Testis (tissue), 3 donors: ENCODE results near the gene EPC1. TPM values are rescaled to one million over a fixed set of nuclear protein-coding genes. Genes with fewer than 3 reads are reported as not detected.

ENCODE experiments used
- DNase-seq: peaks from one replicate; pipeline ENCODE4 v3.0.0-alpha.2; 2019
- H3K27ac ChIP-seq, 2 donors: fragments of 200-600 bp; sonication (generic); one replicate each; pipeline ENCODE4 v1.5.1; 2019
- H3K27me3 ChIP-seq: fragments of 200-600 bp; sonication (generic); one replicate; pipeline ENCODE4 v1.5.1; 2019
- H3K36me3 ChIP-seq: fragments of 200-600 bp; sonication (generic); one replicate; pipeline ENCODE4 v1.5.1; 2017; ENCODE audit warnings: low read depth; ENCODE audit errors: missing control alignments
- H3K4me1 ChIP-seq: fragments of 200-600 bp; sonication (generic); one replicate; pipeline ENCODE4 v1.5.1; 2019
- H3K4me3 ChIP-seq, 2 donors: fragments of 200-600 bp; sonication (generic); one replicate each; pipeline ENCODE4 v1.5.1; 2017 to 2019
- H3K9me3 ChIP-seq: fragments of 200-600 bp; sonication (generic); one replicate; pipeline ENCODE4 v1.5.1; 2017
- POLR2A ChIP-seq: fragments of 450-650 bp; IDR thresholded peaks from one replicate; pipeline ENCODE4 v1.6.1; 2017; ENCODE audit warnings: antibody characterized with exemption, mild to moderate bottlenecking, moderate library complexity
- WGBS, 2 donors: methylation state at CpG; one replicate each; pipeline ENCODE4 v1.1.5; 2018; 5-methylcytosine and 5-hydroxymethylcytosine counted together
- intact Hi-C: fragments of 100-400 bp; cut with DNase I; formaldehyde crosslinking; loops from one replicate; pipeline ENCODE4 v1.15.1; 2023; ENCODE audit warnings: low total_unique reads
- polyA plus RNA-seq: library from polyadenylated mRNA; stranded (reverse); fragments of 350-450 nt; fragmentation: Illumina TruSeq; extraction: RNeasy Lipid Tissue Mini Kit (QIAGEN cat#74804); gene quantifications from one replicate; pipeline ENCODE4 v1.2.3, GENCODE V29; 2014; ENCODE audit warnings: low read depth, low replicate concordance; ENCODE audit not compliant: insufficient read depth
- total RNA-seq, 2 donors: library from RNA; depleted of rRNA; stranded (reverse); fragments of >200 nt; gene quantifications; one replicate each; pipeline ENCODE4 v1.2.3, GENCODE V29; 2016
- TF ChIP-seq, protein P1 (sequence below), 3 experiments: fragments of 450-650 bp in 2 of 3; fragments of 200-600 bp in 1 of 3; sonication (generic) in 1 of 3; IDR thresholded peaks; one replicate each; pipeline ENCODE4 v1.5.1; 2016 to 2019; ENCODE audit warnings: antibody characterized with exemption in 3 of 3, mild to moderate bottlenecking in 2 of 3, moderate library complexity in 1 of 3

EPC1 gene
- total and polyA plus RNA-seq, 3 donors from 2014 or later, result 34.8 to 65.8 (median 65.4) TPM

DNA sequence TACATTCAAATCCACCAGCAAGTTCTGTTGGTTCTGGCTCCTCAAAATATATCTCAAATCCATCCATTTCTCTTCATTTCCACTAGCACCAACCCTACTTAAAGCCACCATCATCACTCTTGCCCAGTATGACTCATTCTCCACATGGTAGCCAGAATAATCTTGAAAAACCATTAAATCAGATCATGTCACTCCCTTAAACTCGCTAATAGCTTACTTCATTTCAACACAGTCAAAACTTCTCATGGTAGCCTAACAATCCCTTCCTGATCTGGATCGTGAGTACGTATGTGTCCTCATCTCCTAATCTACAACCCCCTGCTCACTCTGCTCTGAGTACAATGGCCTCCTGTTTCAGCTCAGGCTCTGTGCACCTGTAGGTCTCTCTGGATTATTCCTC lies 8.7 kb downstream of the EPC1 start:
- Histone ChIP-seq H3K4me1 (peaks cover 39% of the 10 kb centered on the region), H3K36me3 (no peaks in the 10 kb centered on the region), H3K4me3 (no peak overlapping the region), H3K27me3 (no peaks in the 10 kb centered on the region), H3K9me3 (no peaks in the 10 kb centered on the region), H3K27ac (no peak overlapping the region)
- intact Hi-C loops, result no loop called here
- no peak for DNase-seq
- WGBS, 2 donors, result 83 to 84% methylated on average over 3 of the region's 3 CpGs
- TF ChIP-seq, protein P1, sequence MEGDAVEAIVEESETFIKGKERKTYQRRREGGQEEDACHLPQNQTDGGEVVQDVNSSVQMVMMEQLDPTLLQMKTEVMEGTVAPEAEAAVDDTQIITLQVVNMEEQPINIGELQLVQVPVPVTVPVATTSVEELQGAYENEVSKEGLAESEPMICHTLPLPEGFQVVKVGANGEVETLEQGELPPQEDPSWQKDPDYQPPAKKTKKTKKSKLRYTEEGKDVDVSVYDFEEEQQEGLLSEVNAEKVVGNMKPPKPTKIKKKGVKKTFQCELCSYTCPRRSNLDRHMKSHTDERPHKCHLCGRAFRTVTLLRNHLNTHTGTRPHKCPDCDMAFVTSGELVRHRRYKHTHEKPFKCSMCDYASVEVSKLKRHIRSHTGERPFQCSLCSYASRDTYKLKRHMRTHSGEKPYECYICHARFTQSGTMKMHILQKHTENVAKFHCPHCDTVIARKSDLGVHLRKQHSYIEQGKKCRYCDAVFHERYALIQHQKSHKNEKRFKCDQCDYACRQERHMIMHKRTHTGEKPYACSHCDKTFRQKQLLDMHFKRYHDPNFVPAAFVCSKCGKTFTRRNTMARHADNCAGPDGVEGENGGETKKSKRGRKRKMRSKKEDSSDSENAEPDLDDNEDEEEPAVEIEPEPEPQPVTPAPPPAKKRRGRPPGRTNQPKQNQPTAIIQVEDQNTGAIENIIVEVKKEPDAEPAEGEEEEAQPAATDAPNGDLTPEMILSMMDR (IDR thresholded peaks at IDR 0.05), result no peak
- no peak for TF ChIP-seq POLR2A

DNA sequence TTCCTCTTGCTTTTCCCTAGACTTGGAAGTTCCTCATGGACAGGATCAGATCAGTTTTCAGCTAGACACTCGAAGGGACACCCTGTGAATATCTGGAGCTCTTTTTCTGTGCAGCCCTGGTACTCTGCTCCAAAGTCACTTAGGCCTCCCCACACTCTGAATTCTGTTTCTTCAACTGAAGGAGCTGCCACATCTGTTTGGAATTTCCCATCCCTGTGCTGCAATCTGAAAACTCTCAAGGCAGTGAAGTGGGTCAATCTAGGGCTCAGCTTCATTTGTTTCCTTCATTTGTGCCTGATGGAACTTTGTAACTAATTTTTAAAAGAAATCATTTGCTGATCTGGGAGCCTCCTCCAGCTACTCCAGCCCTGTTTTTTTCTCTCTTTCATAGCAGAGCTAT lies 9.6 kb downstream of the EPC1 start:
- 71 to 73% methylated on average over 1 of the region's 1 CpG for WGBS, 2 donors
- TF ChIP-seq, protein P1 (IDR thresholded peaks at IDR 0.05), result no peak
- TF ChIP-seq POLR2A, result no peak
- no peaks in the 10 kb centered on the region for H3K36me3 ChIP-seq
- H3K9me3 ChIP-seq, result no peaks in the 10 kb centered on the region
- no peaks in the 10 kb centered on the region for H3K27me3 ChIP-seq
- no peak overlapping the region for H3K4me3 ChIP-seq
- H3K27ac ChIP-seq, result no peak overlapping the region
- DNase-seq, result peak; percentile 41
- peaks cover 48% of the 10 kb centered on the region for H3K4me1 ChIP-seq
- intact Hi-C loops, result no loop called here

DNA sequence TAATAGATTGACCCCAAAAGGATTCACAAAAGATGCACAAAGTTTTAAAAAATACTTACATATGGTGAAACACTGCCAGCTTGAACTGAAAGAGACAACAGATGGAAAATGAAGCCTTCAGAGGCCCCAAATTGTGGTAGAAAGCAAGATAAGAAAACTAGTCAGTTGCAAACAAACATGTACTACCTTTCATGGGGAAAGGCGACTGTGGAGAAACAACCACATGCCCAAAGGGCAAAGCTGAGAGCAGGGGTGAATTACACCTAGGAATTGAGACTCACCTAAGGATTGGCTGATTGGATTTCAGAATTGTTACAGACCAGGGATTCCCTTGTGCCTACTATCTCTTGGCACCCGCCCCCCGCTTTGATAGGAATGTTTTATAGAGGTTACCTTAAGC lies 13.1 kb downstream of the EPC1 start:
- DNase-seq, result no peak
- Histone ChIP-seq H3K27me3 (no peaks in the 10 kb centered on the region), H3K27ac (no peak overlapping the region), H3K9me3 (no peaks in the 10 kb centered on the region), H3K36me3 (no peaks in the 10 kb centered on the region), H3K4me1 (peaks cover 58% of the 10 kb centered on the region), H3K4me3 (no peak overlapping the region)
- no peak for TF ChIP-seq POLR2A
- TF ChIP-seq, protein P1 (IDR thresholded peaks at IDR 0.05), result no peak
- 83 to 95% methylated on average over 3 of the region's 3 CpGs for WGBS, 2 donors
- intact Hi-C loops, result no loop called here

DNA sequence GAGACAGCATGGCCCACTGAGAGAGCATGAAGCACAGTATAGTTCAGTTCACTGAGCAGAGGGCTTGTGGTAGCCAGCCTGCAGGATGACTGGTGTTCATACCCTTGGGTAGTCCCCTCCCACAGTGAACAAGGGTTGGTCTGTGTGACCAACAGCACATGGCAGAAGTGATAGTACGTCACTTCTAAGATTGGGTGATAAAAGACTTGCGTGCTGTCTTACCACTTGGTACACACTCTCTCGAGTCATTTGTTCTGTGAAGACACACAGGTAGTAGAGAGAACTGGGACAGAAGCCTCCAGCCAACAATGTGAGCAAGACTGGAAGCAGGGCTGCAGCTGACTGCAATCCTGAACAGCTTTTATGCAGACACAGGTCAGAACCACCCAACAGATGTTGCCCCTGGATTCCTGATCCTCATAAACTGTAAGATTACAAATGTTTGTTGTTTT lies 14.6 kb downstream of the EPC1 start:
- Histone ChIP-seq H3K4me1 (peaks cover 55% of the 10 kb centered on the region), H3K9me3 (no peaks in the 10 kb centered on the region), H3K36me3 (no peaks in the 10 kb centered on the region), H3K4me3 (no peak overlapping the region), H3K27me3 (no peaks in the 10 kb centered on the region), H3K27ac (peak overlapping the region in 1 of 2 donors; percentile 10)
- intact Hi-C loops, result no loop called here
- DNase-seq, result peak; percentile 47
- no peak for TF ChIP-seq POLR2A
- TF ChIP-seq, protein P1 (IDR thresholded peaks at IDR 0.05), result no peak
- WGBS, 2 donors, result 25 to 67% methylated on average over 3 of the region's 3 CpGs

DNA sequence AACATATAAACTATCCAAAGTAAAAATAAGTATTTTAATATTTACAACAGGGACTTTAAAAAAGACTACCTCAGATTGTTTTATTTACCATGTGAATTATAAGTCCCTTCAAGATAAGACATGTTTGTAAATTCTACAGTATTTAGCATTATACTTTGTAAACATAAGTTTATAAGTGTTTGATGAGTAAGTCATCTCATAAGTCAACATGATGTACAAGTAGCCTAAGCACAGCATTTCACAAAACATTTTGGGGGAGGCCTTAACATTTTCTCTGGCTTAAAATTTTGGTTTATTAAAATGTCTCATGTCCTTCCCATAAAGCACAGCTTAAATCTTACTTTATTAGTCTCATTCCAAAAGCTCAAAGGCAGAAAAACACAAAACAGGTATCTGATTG lies 15.4 kb downstream of the EPC1 start:
- Histone ChIP-seq H3K4me3 (no peak overlapping the region), H3K27ac (no peak overlapping the region), H3K27me3 (no peaks in the 10 kb centered on the region), H3K4me1 (peaks cover 48% of the 10 kb centered on the region), H3K9me3 (no peaks in the 10 kb centered on the region), H3K36me3 (no peaks in the 10 kb centered on the region)
- no peak for TF ChIP-seq POLR2A
- TF ChIP-seq, protein P1 (IDR thresholded peaks at IDR 0.05), result no peak
- no peak for DNase-seq
- intact Hi-C loops, result no loop called here
